K562 (cell line): Measurements from ENCODE around the gene TFAP2D. TPM values are rescaled to one million over a fixed set of nuclear protein-coding genes. Genes with fewer than 3 reads are reported as not detected.

Experiments used
- ATAC-seq: fragments of 200-7000 bp; cut with Tn5 transposase; 3 replicates; pipeline ENCODE4 v1.9.1; 2020; ENCODE audit warnings: moderate library complexity
- BruUV-seq: library from RNA; stranded (reverse); fragments of 400-500 nt; replicated peaks from 2 replicates; lab custom pipeline; 2021; lab: Mats Ljungman, UMichigan
- CTCF ChIA-PET: fragments of 300-600 bp; formaldehyde crosslinking; extraction: SDS; loops from one replicate; lab custom pipeline; 2021; ENCODE audit warnings: low intra/inter-chr PET ratio; lab: Yijun Ruan, JAX
- POLR2A ChIA-PET: fragments of 300-600, 350-650 bp; sonication (Branson Sonifier 250); formaldehyde crosslinking; extraction: SDS; loops from one replicate; lab custom pipeline; 2021; ENCODE audit warnings: antibody characterized with exemption, inconsistent platforms; lab: Yijun Ruan, JAX
- DNase-seq, 4 experiments: peaks; one replicate each; pipeline versions ENCODE4 v3.0.0 to v3.0.0-alpha.2; 2011 to 2018; ENCODE audit warnings: low spot score in 3 of 4, mixed read lengths in 3 of 4; ENCODE audit errors: extremely low read depth in 1 of 4
- FAIRE-seq: peaks from 2 replicates; lab custom pipeline; 2011; peaks lifted over from hg19 to GRCh38; lab: Jason Lieb, UNC
- H2AFZ ChIP-seq: 2 replicates; pipeline ENCODE4 v1.6.0; 2011; ENCODE audit warnings: low read depth, low read length, control low read depth, inconsistent platforms
- H3K27ac ChIP-seq: fragments of 200-600 bp; 3 replicates; pipeline ENCODE4 v1.8.0; 2011; ENCODE audit warnings: low read depth, mild to moderate bottlenecking, control low read depth, inconsistent platforms, low read length, moderate library complexity, mixed read lengths; ENCODE audit errors: extremely low read depth
- H3K27me3 ChIP-seq, 2 experiments: fragments of 300-600 bp in 1 of 2; 2 replicates in 1 of 2; 3 replicates in 1 of 2; pipeline versions ENCODE4 v1.6.0 to v1.8.0; 2011; ENCODE audit warnings: inconsistent platforms in 2 of 2, low read length in 2 of 2, mild to moderate bottlenecking in 1 of 2, mixed read lengths in 1 of 2, moderate library complexity in 1 of 2; ENCODE audit not compliant: control insufficient read depth in 2 of 2, insufficient read depth in 2 of 2
- H3K36me3 ChIP-seq: fragments of 300-600 bp; 3 replicates; pipeline ENCODE4 v1.8.0; 2011; ENCODE audit warnings: mild to moderate bottlenecking, low read length, inconsistent platforms; ENCODE audit not compliant: control insufficient read depth, insufficient read depth
- H3K4me1 ChIP-seq, 2 experiments: fragments of 200-600 bp in 1 of 2; replicated peaks in 1 of 2; 2 replicates in 1 of 2; 3 replicates in 1 of 2; pipeline versions ENCODE4 v1.5.1 to v1.8.0; 2011; ENCODE audit warnings: inconsistent platforms in 2 of 2, low read length in 2 of 2, mild to moderate bottlenecking in 1 of 2, mixed read lengths in 1 of 2, moderate library complexity in 1 of 2; ENCODE audit not compliant: control insufficient read depth in 2 of 2, insufficient read depth in 2 of 2
- H3K4me2 ChIP-seq: 2 replicates; pipeline ENCODE4 v1.6.1; 2011; ENCODE audit warnings: low read length, control low read depth, inconsistent platforms, mixed read lengths; ENCODE audit not compliant: insufficient read depth
- H3K4me3 ChIP-seq: fragments of 200-600 bp; sonication (generic), shearing (Covaris generic); 2 replicates; pipeline ENCODE4 v1.5.1; 2016; ENCODE audit warnings: control low read depth, inconsistent platforms
- H3K79me2 ChIP-seq: fragments of 200-600 bp; 3 replicates; pipeline ENCODE4 v1.8.0; 2011; ENCODE audit warnings: low read length, inconsistent platforms; ENCODE audit not compliant: control insufficient read depth, insufficient read depth
- H3K9ac ChIP-seq, 2 experiments: 2 replicates each; pipeline versions ENCODE4 v1.6.0 to v1.6.1; 2011; ENCODE audit warnings: low read depth in 2 of 2, low read length in 2 of 2, control low read depth in 1 of 2, inconsistent platforms in 1 of 2, mild to moderate bottlenecking in 1 of 2, mixed read lengths in 1 of 2; ENCODE audit not compliant: insufficient read depth in 1 of 2
- H3K9me1 ChIP-seq: one replicate; pipeline ENCODE4 v1.6.0; 2011; ENCODE audit warnings: inconsistent platforms, mild to moderate bottlenecking, low read length, moderate library complexity; ENCODE audit not compliant: control insufficient read depth, insufficient read depth
- H3K9me3 ChIP-seq: replicated peaks from 2 replicates; pipeline ENCODE4 v1.5.1; 2011; ENCODE audit warnings: low read depth, low read length, inconsistent platforms; ENCODE audit not compliant: control insufficient read depth, insufficient read depth
- H4K20me1 ChIP-seq: replicated peaks from 2 replicates; pipeline ENCODE4 v1.6.1; 2011; ENCODE audit warnings: low read length, inconsistent platforms, mixed read lengths; ENCODE audit not compliant: control insufficient read depth, insufficient read depth
- RAD51 ChIP-seq: fragments of 450-650 bp; IDR thresholded peaks from 2 replicates; pipeline ENCODE4 v1.7.1; 2016; ENCODE audit warnings: low read depth, mild to moderate bottlenecking, borderline replicate concordance
- WGBS: fragments of 100-300 bp; shearing (Covaris generic); methylation state at CpG from one replicate; pipeline ENCODE4 v1.1.6; 2016; ENCODE audit warnings: low coverage, mixed read lengths; ENCODE audit not compliant: insufficient coverage; ENCODE audit errors: missing lambda C conversion rate; 5-methylcytosine and 5-hydroxymethylcytosine counted together
- in situ Hi-C: fragments of 300-500 bp; cut with MboI; formaldehyde crosslinking; loops from 4 replicates; pipeline ENCODE4 v1.15.0; 2018; ENCODE audit warnings: inconsistent platforms, mixed read lengths
- intact Hi-C: fragments of 100-400 bp; cut with micrococcal nuclease; formaldehyde crosslinking; loops from 2 replicates; pipeline ENCODE4 v1.14.2; 2022
- polyA plus RNA-seq, 8 experiments: library from polyadenylated mRNA; depleted of rRNA in 4 of 8; stranded (reverse) in 5 of 8; unstranded in 3 of 8; fragments of >200 nt; fragmentation: Nextera tagmentation in 2 of 8; fragmentation: Illumina TruSeq in 1 of 8; extraction: Ambion mirVana in 2 of 8; extraction: Trizol in 1 of 8; gene quantifications; 2 replicates each; pipeline versions ENCODE4 v1.2.1 to v1.2.3, GENCODE V29; 2011 to 2014; ENCODE audit warnings: inconsistent platforms in 1 of 8, missing spikeins in 1 of 8
- total RNA-seq, 7 experiments: library from RNA; depleted of rRNA in 6 of 7; stranded (reverse); fragments of >200 nt in 6 of 7; fragmentation: Illumina TruSeq in 2 of 7; extraction: Trizol in 2 of 7; gene quantifications; 2 replicates each; pipeline versions ENCODE4 v1.2.1 to v1.2.3, GENCODE V29; 2011 to 2021; ENCODE audit warnings: low replicate concordance in 1 of 7
- TF ChIP-seq, protein P1 (sequence below): IDR thresholded peaks from 3 replicates; pipeline ENCODE4 v1.6.1; 2011; ENCODE audit warnings: borderline replicate concordance, mild to moderate bottlenecking, moderate library complexity; ENCODE audit not compliant: insufficient read length; ENCODE audit errors: extremely low read depth
- TF ChIP-seq, protein P2 (sequence below): fragments of 450-650 bp; formaldehyde crosslinking; IDR thresholded peaks from 2 replicates; pipeline ENCODE4 v1.4.0; 2020; ENCODE audit warnings: mild to moderate bottlenecking, mixed read lengths

TFAP2D gene
- total and polyA plus RNA-seq, 9 of the 15 experiments (the other 6 are each of a cell fraction or from before 2014, with no cell fraction given): not detected

DNA sequence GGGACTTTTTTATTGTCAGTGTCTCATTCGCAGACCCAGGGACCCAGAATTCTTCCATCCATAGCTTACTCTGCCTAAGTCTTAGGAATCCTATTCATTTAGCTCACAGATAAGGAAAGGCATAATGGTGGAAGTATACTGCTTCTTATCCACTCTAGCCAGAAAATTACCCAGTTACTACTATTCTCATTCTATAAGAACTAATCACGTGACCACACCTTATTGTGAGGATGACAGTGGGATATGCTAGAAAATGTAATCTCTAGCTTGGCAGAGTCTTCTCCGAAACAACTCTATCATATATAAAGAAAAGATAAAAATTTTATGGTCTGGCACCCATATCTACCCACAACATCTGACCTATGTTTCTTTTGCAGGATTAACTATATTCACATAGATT is 21.2 kb downstream of the TFAP2D start:
- FAIRE-seq (no peak), ATAC-seq (no peak), DNase-seq (no peak)
- Histone ChIP-seq H4K20me1 (no peaks in the 10 kb centered on the region), H3K4me1 (no peaks in the 10 kb centered on the region), H3K27me3 (no peaks in the 10 kb centered on the region), H3K9me3 (no peaks in the 10 kb centered on the region), H2AFZ (no peak overlapping the region), H3K79me2 (no peaks in the 10 kb centered on the region), H3K36me3 (no peaks in the 10 kb centered on the region), H3K9me1 (no peaks in the 10 kb centered on the region)
- ChIA-PET POLR2A (no interaction called here), CTCF (no interaction called here)
- intact Hi-C loops: no loop called here
- in situ Hi-C loops: no loop called here
- TF ChIP-seq, protein P1, sequence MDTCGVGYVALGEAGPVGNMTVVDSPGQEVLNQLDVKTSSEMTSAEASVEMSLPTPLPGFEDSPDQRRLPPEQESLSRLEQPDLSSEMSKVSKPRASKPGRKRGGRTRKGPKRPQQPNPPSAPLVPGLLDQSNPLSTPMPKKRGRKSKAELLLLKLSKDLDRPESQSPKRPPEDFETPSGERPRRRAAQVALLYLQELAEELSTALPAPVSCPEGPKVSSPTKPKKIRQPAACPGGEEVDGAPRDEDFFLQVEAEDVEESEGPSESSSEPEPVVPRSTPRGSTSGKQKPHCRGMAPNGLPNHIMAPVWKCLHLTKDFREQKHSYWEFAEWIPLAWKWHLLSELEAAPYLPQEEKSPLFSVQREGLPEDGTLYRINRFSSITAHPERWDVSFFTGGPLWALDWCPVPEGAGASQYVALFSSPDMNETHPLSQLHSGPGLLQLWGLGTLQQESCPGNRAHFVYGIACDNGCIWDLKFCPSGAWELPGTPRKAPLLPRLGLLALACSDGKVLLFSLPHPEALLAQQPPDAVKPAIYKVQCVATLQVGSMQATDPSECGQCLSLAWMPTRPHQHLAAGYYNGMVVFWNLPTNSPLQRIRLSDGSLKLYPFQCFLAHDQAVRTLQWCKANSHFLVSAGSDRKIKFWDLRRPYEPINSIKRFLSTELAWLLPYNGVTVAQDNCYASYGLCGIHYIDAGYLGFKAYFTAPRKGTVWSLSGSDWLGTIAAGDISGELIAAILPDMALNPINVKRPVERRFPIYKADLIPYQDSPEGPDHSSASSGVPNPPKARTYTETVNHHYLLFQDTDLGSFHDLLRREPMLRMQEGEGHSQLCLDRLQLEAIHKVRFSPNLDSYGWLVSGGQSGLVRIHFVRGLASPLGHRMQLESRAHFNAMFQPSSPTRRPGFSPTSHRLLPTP: no peak
- peak; percentile 57 for TF ChIP-seq RAD51
- TF ChIP-seq, protein P2, sequence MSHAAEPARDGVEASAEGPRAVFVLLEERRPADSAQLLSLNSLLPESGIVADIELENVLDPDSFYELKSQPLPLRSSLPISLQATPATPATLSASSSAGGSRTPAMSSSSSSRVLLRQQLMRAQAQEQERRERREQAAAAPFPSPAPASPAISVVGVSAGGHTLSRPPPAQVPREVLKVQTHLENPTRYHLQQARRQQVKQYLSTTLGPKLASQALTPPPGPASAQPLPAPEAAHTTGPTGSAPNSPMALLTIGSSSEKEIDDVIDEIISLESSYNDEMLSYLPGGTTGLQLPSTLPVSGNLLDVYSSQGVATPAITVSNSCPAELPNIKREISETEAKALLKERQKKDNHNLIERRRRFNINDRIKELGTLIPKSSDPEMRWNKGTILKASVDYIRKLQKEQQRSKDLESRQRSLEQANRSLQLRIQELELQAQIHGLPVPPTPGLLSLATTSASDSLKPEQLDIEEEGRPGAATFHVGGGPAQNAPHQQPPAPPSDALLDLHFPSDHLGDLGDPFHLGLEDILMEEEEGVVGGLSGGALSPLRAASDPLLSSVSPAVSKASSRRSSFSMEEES (CRISPR knock-in tag): peak; percentile 88
- TF ChIP-seq, all 486 proteins: peak for 2
- BruUV-seq: no TSS peak
- Histone ChIP-seq H3K4me2 (no peak overlapping the region), H3K9ac (no peak overlapping the region), H3K27ac (no peak overlapping the region), H3K4me3 (no peak overlapping the region)
- WGBS: 0% methylated on average over 3 of the region's 3 CpGs
